HepG2 (cell line): ENCODE results near the gene ARRDC1. TPM values are rescaled to one million over a fixed set of nuclear protein-coding genes. Genes with fewer than 3 reads are reported as not detected.

ENCODE experiments used
- CC2D1A ChIP-seq: sonication (generic); formaldehyde crosslinking; IDR thresholded peaks from 2 replicates; pipeline ENCODE4 v1.8.1; 2023; ENCODE audit warnings: mild to moderate bottlenecking, missing genetic modification reagents
- IRF2 ChIP-seq: IDR thresholded peaks from 2 replicates; pipeline ENCODE4 v1.6.1; 2018; ENCODE audit warnings: missing genetic modification reagents, missing compliant biosample characterization
- KMT2B ChIP-seq: IDR thresholded peaks from 2 replicates; pipeline ENCODE4 v1.6.1; 2016; ENCODE audit warnings: missing genetic modification reagents, missing compliant biosample characterization
- NAIF1 ChIP-seq: sonication (generic); formaldehyde crosslinking; IDR thresholded peaks from 2 replicates; pipeline ENCODE4 v1.5.0; 2020; ENCODE audit warnings: mild to moderate bottlenecking, missing genetic modification reagents, borderline replicate concordance
- NKX3-1 ChIP-seq: sonication (generic); formaldehyde crosslinking; IDR thresholded peaks from 2 replicates; pipeline ENCODE4 v1.5.0; 2020; ENCODE audit warnings: missing genetic modification reagents
- NR2C2 ChIP-seq: sonication (generic); formaldehyde crosslinking; IDR thresholded peaks from 2 replicates; pipeline ENCODE4 v1.4.0; 2020; ENCODE audit warnings: missing genetic modification reagents, mild to moderate bottlenecking, moderate library complexity, borderline replicate concordance
- PAWR ChIP-seq: sonication (generic); formaldehyde crosslinking; IDR thresholded peaks from 2 replicates; pipeline ENCODE4 v1.4.0; 2020; ENCODE audit warnings: missing genetic modification reagents, mild to moderate bottlenecking, borderline replicate concordance
- POLR2G ChIP-seq: fragments of 200-400 bp; formaldehyde crosslinking; IDR thresholded peaks from 2 replicates; pipeline ENCODE4 v1.6.1; 2018; ENCODE audit warnings: mild to moderate bottlenecking, low read depth, low read length, moderate library complexity
- RBFOX2 ChIP-seq: fragments of 200-400 bp; formaldehyde crosslinking; IDR thresholded peaks from 2 replicates; pipeline ENCODE4 v1.6.1; 2017; ENCODE audit warnings: low read depth, mild to moderate bottlenecking, low read length
- SKI ChIP-seq: fragments of 450-650 bp; IDR thresholded peaks from one replicate; pipeline ENCODE4 v1.6.1; 2018; ENCODE audit warnings: mild to moderate bottlenecking; ENCODE audit not compliant: partially characterized antibody
- THAP11 ChIP-seq: IDR thresholded peaks from 2 replicates; pipeline ENCODE4 v1.6.1; 2016; ENCODE audit warnings: missing biosample characterization, missing genetic modification reagents
- ZFP1 ChIP-seq: IDR thresholded peaks from 2 replicates; pipeline ENCODE4 v1.6.1; 2016
- ZNF10 ChIP-seq: sonication (generic); formaldehyde crosslinking; IDR thresholded peaks from 2 replicates; pipeline ENCODE4 v1.4.0; 2020; ENCODE audit warnings: mild to moderate bottlenecking, low read depth, missing genetic modification reagents, borderline replicate concordance
- ZNF367 ChIP-seq: sonication (generic); formaldehyde crosslinking; IDR thresholded peaks from 2 replicates; pipeline ENCODE4 v1.4.0; 2020; ENCODE audit warnings: missing genetic modification reagents, borderline replicate concordance
- ZNF605 ChIP-seq: sonication (generic); formaldehyde crosslinking; IDR thresholded peaks from 2 replicates; pipeline ENCODE4 v1.8.0; 2022; ENCODE audit warnings: mild to moderate bottlenecking, missing genetic modification reagents
- ZNF652 ChIP-seq: IDR thresholded peaks from 2 replicates; pipeline ENCODE4 v1.6.1; 2016; ENCODE audit warnings: low read depth, borderline replicate concordance
- ZNF674 ChIP-seq: sonication (generic); formaldehyde crosslinking; IDR thresholded peaks from 2 replicates; pipeline ENCODE4 v1.5.0; 2020; ENCODE audit warnings: low read depth, mild to moderate bottlenecking, missing genetic modification reagents
- ZNF720 ChIP-seq: sonication (generic); formaldehyde crosslinking; IDR thresholded peaks from 2 replicates; pipeline ENCODE4 v1.4.0; 2020; ENCODE audit warnings: missing genetic modification reagents
- ZNF746 ChIP-seq: sonication (generic); formaldehyde crosslinking; IDR thresholded peaks from 2 replicates; pipeline ENCODE4 v1.8.0; 2022; ENCODE audit warnings: mild to moderate bottlenecking, missing genetic modification reagents
- ZNF773 ChIP-seq: sonication (generic); formaldehyde crosslinking; IDR thresholded peaks from 2 replicates; pipeline ENCODE4 v1.4.0; 2020; ENCODE audit warnings: missing genetic modification reagents, borderline replicate concordance
- ZNF83 ChIP-seq: sonication (generic); formaldehyde crosslinking; IDR thresholded peaks from 2 replicates; pipeline ENCODE4 v1.4.0; 2020; ENCODE audit warnings: missing genetic modification reagents, mild to moderate bottlenecking, borderline replicate concordance
- polyA plus RNA-seq, 8 experiments: library from polyadenylated mRNA; depleted of rRNA in 3 of 8; stranded (reverse) in 7 of 8; unstranded in 1 of 8; fragments of >200 nt; fragmentation: Illumina TruSeq in 4 of 8; extraction: Trizol in 4 of 8; gene quantifications; 2 replicates each; pipeline versions ENCODE4 v1.2.1 to v1.2.3, GENCODE V29; 2011 to 2016; ENCODE audit warnings: low read depth in 4 of 8, missing spikeins in 1 of 8, mixed read lengths in 1 of 8; ENCODE audit not compliant: insufficient read depth in 1 of 8
- total RNA-seq, 5 experiments: library from RNA; depleted of rRNA; stranded (reverse); fragments of >200 nt; fragmentation: Illumina TruSeq; extraction: Trizol; gene quantifications; 2 replicates each; pipeline ENCODE4 v1.2.3, GENCODE V29; 2016; ENCODE audit warnings: low read depth in 1 of 5
- TF ChIP-seq, protein P1 (sequence below): sonication (generic); formaldehyde crosslinking; IDR thresholded peaks from 2 replicates; pipeline ENCODE4 v1.8.0; 2022; ENCODE audit warnings: missing genetic modification reagents, low read depth, mild to moderate bottlenecking, borderline replicate concordance
- TF ChIP-seq, protein P2 (sequence below): sonication (generic); formaldehyde crosslinking; IDR thresholded peaks from 2 replicates; pipeline ENCODE4 v1.5.0; 2020; ENCODE audit warnings: mild to moderate bottlenecking, missing genetic modification reagents
- TF ChIP-seq, protein P3 (sequence below): sonication (generic); formaldehyde crosslinking; IDR thresholded peaks from 2 replicates; pipeline ENCODE4 v1.4.0; 2020; ENCODE audit warnings: missing genetic modification reagents
- TF ChIP-seq, protein P4 (sequence below): sonication (generic); formaldehyde crosslinking; IDR thresholded peaks from 2 replicates; pipeline ENCODE4 v1.5.0; 2020; ENCODE audit warnings: missing genetic modification reagents

ARRDC1 gene
- total and polyA plus RNA-seq, 2 of the 13 experiments (the other 11 are each of a cell fraction or from before 2014, with no cell fraction given): 21.7 to 44.4 TPM

DNA sequence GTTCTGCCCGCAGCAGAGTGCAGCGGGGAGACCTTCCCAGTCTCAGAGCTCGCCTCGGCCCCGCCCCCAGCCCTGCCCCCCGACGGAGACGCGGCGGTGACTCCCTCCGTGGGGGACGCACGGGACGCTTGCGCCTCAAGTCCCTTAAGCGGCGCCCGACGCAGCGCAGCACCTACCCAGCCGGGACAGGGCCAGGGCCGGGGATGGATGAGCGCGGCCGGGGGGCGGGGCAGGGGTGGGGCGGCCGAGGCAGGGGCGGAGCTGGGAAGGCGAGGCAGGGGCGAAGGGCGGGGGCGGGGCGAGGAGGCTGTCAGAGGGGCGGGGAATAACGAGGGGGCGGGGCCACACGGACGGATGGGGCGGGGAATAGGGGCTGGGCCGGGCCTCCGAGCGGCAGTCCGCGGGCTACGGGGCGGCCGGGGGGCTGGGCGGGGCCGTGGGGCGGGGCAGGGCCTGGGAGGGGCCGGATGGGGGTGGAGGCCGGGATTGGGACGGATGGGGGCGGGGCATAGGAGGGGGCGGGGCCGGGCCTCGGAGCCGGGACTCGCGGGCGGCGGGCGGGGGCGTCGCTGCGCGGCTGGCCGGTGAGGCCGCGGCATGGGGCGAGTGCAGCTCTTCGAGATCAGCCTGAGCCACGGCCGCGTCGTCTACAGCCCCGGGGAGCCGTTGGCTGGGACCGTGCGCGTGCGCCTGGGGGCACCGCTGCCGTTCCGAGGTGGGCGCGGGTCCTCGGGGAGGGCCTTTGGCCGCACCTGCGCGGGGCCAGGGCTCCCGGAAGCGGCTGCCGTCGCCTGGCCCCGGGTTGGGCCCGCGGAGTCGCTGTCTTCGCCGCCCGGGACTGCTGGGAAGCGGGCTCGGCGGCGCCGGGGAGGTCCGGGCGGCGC lies at the start of gene ARRDC1 (continued):
- TF ChIP-seq ZNF605 (CRISPR knock-in tag) (no peak), IRF2 (CRISPR knock-in tag) (no peak), ZNF720 (CRISPR knock-in tag) (no peak), PAWR (no peak), NR2C2 (CRISPR knock-in tag) (no peak; the same call in 1 of the 2 replicates), ZNF746 (CRISPR knock-in tag) (no peak), ZNF674 (CRISPR knock-in tag) (no peak), KMT2B (CRISPR knock-in tag) (no peak), ZNF10 (CRISPR knock-in tag) (no peak), ZNF773 (peak; percentile 24; the same call in 1 of the 2 replicates), NKX3-1 (CRISPR knock-in tag) (no peak), ZNF367 (no peak), SKI (no peak), ZNF652 (CRISPR knock-in tag) (no peak), RBFOX2 (peak; percentile 75), NAIF1 (CRISPR knock-in tag) (no peak), ZFP1 (CRISPR knock-in tag) (no peak), CC2D1A (CRISPR knock-in tag) (no peak), ZNF83 (CRISPR knock-in tag) (no peak), THAP11 (CRISPR knock-in tag) (peak; percentile 9; the same call in 1 of the 2 replicates), POLR2G (peak; percentile 74)
- TF ChIP-seq, protein P1, sequence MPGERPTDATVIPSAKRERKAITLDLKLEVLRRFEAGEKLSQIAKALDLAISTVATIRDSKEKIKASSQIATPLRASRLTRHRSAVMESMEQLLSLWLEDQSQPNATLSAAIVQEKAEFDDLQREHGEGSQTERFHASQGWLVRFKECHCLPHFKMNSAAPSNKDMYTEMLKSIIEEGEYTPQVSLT: no peak
- TF ChIP-seq, protein P2, sequence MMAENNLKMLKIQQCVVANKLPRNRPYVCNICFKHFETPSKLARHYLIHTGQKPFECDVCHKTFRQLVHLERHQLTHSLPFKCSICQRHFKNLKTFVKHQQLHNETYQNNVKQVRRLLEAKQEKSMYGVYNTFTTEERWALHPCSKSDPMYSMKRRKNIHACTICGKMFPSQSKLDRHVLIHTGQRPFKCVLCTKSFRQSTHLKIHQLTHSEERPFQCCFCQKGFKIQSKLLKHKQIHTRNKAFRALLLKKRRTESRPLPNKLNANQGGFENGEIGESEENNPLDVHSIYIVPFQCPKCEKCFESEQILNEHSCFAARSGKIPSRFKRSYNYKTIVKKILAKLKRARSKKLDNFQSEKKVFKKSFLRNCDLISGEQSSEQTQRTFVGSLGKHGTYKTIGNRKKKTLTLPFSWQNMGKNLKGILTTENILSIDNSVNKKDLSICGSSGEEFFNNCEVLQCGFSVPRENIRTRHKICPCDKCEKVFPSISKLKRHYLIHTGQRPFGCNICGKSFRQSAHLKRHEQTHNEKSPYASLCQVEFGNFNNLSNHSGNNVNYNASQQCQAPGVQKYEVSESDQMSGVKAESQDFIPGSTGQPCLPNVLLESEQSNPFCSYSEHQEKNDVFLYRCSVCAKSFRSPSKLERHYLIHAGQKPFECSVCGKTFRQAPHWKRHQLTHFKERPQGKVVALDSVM (CRISPR knock-in tag): no peak
- TF ChIP-seq, protein P3, sequence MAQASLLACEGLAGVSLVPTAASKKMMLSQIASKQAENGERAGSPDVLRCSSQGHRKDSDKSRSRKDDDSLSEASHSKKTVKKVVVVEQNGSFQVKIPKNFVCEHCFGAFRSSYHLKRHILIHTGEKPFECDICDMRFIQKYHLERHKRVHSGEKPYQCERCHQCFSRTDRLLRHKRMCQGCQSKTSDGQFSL (CRISPR knock-in tag): no peak
- TF ChIP-seq, protein P4, sequence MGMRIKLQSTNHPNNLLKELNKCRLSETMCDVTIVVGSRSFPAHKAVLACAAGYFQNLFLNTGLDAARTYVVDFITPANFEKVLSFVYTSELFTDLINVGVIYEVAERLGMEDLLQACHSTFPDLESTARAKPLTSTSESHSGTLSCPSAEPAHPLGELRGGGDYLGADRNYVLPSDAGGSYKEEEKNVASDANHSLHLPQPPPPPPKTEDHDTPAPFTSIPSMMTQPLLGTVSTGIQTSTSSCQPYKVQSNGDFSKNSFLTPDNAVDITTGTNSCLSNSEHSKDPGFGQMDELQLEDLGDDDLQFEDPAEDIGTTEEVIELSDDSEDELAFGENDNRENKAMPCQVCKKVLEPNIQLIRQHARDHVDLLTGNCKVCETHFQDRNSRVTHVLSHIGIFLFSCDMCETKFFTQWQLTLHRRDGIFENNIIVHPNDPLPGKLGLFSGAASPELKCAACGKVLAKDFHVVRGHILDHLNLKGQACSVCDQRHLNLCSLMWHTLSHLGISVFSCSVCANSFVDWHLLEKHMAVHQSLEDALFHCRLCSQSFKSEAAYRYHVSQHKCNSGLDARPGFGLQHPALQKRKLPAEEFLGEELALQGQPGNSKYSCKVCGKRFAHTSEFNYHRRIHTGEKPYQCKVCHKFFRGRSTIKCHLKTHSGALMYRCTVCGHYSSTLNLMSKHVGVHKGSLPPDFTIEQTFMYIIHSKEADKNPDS (CRISPR knock-in tag): no peak
